WTC11 (cell line): Measurements from ENCODE around the gene SETD1A. TPM values are rescaled to one million over a fixed set of nuclear protein-coding genes. Genes with fewer than 3 reads are reported as not detected.

Experiments
- ATAC-seq: fragments of 200-7000 bp; cut with Tn5 transposase; 2 replicates; pipeline ENCODE4 v1.10.0; 2021; ENCODE audit warnings: mild to moderate bottlenecking, moderate library complexity
- CTCF ChIA-PET: fragments of 300-600 bp; sonication (Branson Sonifier 250); formaldehyde crosslinking; loops from one replicate; lab custom pipeline; 2021; ENCODE audit warnings: antibody characterized with exemption; lab: Charles Lee
- POLR2A ChIA-PET: fragments of 350-600 bp; sonication (Branson Sonifier 250); formaldehyde crosslinking; loops from one replicate; lab custom pipeline; 2021; ENCODE audit warnings: antibody characterized with exemption; lab: Charles Lee
- DNase-seq: peaks from one replicate; pipeline ENCODE4 v3.0.0; 2021; ENCODE audit warnings: low spot score
- H3K27ac Mint-ChIP-seq: 2 replicates; pipeline ENCODE4 v1.8.0; 2021; ENCODE audit warnings: mixed read lengths
- H3K27me3 Mint-ChIP-seq: 2 replicates; pipeline ENCODE4 v1.8.0; 2021; ENCODE audit warnings: low read depth, mild to moderate bottlenecking, moderate library complexity, mixed read lengths
- H3K36me3 Mint-ChIP-seq: 2 replicates; pipeline ENCODE4 v1.8.0; 2021; ENCODE audit warnings: mixed read lengths
- H3K4me1 Mint-ChIP-seq: 2 replicates; pipeline ENCODE4 v1.8.0; 2022; ENCODE audit warnings: mixed read lengths
- H3K4me3 Mint-ChIP-seq: 2 replicates; pipeline ENCODE4 v1.8.0; 2021; ENCODE audit warnings: mild to moderate bottlenecking, moderate library complexity, mixed read lengths
- H3K9me3 Mint-ChIP-seq: 2 replicates; pipeline ENCODE4 v1.8.0; 2021; ENCODE audit warnings: mixed read lengths
- AR ChIP-seq: fragments of 250-450 bp; sonication (Bioruptor Pico); IDR thresholded peaks from 2 replicates; pipeline ENCODE4 v1.9.0; 2021; ENCODE audit warnings: mild to moderate bottlenecking
- E2F5 ChIP-seq: sonication (generic); formaldehyde crosslinking; IDR thresholded peaks from 2 replicates; pipeline ENCODE4 v1.8.1; 2022; ENCODE audit warnings: mild to moderate bottlenecking, moderate library complexity, missing genetic modification reagents
- FOXJ3 ChIP-seq: sonication (generic); formaldehyde crosslinking; IDR thresholded peaks from 2 replicates; pipeline ENCODE4 v1.9.0; 2021; ENCODE audit warnings: missing genetic modification reagents, mild to moderate bottlenecking, borderline replicate concordance
- IRF2 ChIP-seq: sonication (generic); formaldehyde crosslinking; IDR thresholded peaks from 2 replicates; pipeline ENCODE4 v1.8.0; 2022; ENCODE audit warnings: low read depth, missing genetic modification reagents, borderline replicate concordance
- JUN ChIP-seq: sonication (generic); formaldehyde crosslinking; IDR thresholded peaks from 2 replicates; pipeline ENCODE4 v1.8.0; 2023; ENCODE audit warnings: mild to moderate bottlenecking, missing genetic modification reagents
- KAT7 ChIP-seq: sonication (generic); formaldehyde crosslinking; IDR thresholded peaks from 2 replicates; pipeline ENCODE4 v1.8.1; 2023; ENCODE audit warnings: missing genetic modification reagents, mild to moderate bottlenecking, borderline replicate concordance
- NR3C1 ChIP-seq: sonication (generic); formaldehyde crosslinking; conservative IDR thresholded peaks from 2 replicates; pipeline ENCODE4 v1.8.1; 2023; ENCODE audit warnings: low read depth, mild to moderate bottlenecking, missing genetic modification reagents
- PRDM15 ChIP-seq: sonication (generic); formaldehyde crosslinking; IDR thresholded peaks from 2 replicates; pipeline ENCODE4 v1.8.0; 2022; ENCODE audit warnings: missing genetic modification reagents
- SMAD3 ChIP-seq: sonication (generic); formaldehyde crosslinking; IDR thresholded peaks from 2 replicates; pipeline ENCODE4 v1.8.0; 2022; ENCODE audit warnings: missing genetic modification reagents, mild to moderate bottlenecking, borderline replicate concordance
- TCF7 ChIP-seq: sonication (generic); formaldehyde crosslinking; IDR thresholded peaks from 2 replicates; pipeline ENCODE4 v1.8.0; 2022; ENCODE audit warnings: mild to moderate bottlenecking, low read depth, missing genetic modification reagents, moderate library complexity
- ZNF121 ChIP-seq: sonication (generic); formaldehyde crosslinking; IDR thresholded peaks from 2 replicates; pipeline ENCODE4 v1.8.0; 2023; ENCODE audit warnings: missing genetic modification reagents
- ZNF396 ChIP-seq: fragments of 250-450 bp; sonication (Bioruptor Pico); IDR thresholded peaks from 2 replicates; pipeline ENCODE4 v1.8.0; 2021; ENCODE audit warnings: mild to moderate bottlenecking, moderate library complexity, borderline replicate concordance
- ZNF512 ChIP-seq: sonication (generic); formaldehyde crosslinking; IDR thresholded peaks from 2 replicates; pipeline ENCODE4 v1.8.1; 2022; ENCODE audit warnings: missing genetic modification reagents, borderline replicate concordance
- total RNA-seq: library from RNA; stranded (reverse); gene quantifications from 3 replicates; pipeline ENCODE4 v1.2.3, GENCODE V29; 2021

The SETD1A gene
- total RNA-seq, 1 experiment from 2014 or later = 31.1 TPM

- ATAC-seq = no peak
- H3K4me3 Mint-ChIP-seq = peak overlapping the region; percentile 78
- no peak for TF ChIP-seq ZNF512 (CRISPR knock-in tag)
- TF ChIP-seq NR3C1 = no peak
- no peak for TF ChIP-seq FOXJ3 (CRISPR knock-in tag)
- TF ChIP-seq JUN (CRISPR knock-in tag) = no peak
- TF ChIP-seq KAT7 (CRISPR knock-in tag) = peak; percentile 76; the same call in 1 of the 2 replicates
- no peak for TF ChIP-seq SMAD3 (CRISPR knock-in tag)
- TF ChIP-seq ZNF396 = no peak
- TF ChIP-seq IRF2 (CRISPR knock-in tag) = no peak
- no peak for TF ChIP-seq PRDM15 (CRISPR knock-in tag)
- TF ChIP-seq E2F5 (CRISPR knock-in tag) = 0 out of 2 replicates have a peak, but pooled peaks have one; percentile 38
- no peak for TF ChIP-seq TCF7 (CRISPR knock-in tag)
- no peak for TF ChIP-seq AR
- 0 out of 2 replicates have a peak, but pooled peaks have one; percentile 46 for TF ChIP-seq ZNF121
- TF ChIP-seq, all 79 proteins: peak for 3
- POLR2A ChIA-PET = interaction anchor here (0.7 to 1.1 kb wide), 4 partner anchors 18 to 146 kb away, joined by 3 read pairs; partner anchors contain the start of gene CTF1
- Mint-ChIP-seq H3K27ac (no peak overlapping the region), H3K36me3 (peaks cover 10% of the 10 kb centered on the region; the same call in 1 of the 2 replicates), H3K4me1 (peaks cover 20% of the 10 kb centered on the region), H3K27me3 (no peaks in the 10 kb centered on the region; the same call in 1 of the 2 replicates), H3K9me3 (no peaks in the 10 kb centered on the region)
- CTCF ChIA-PET = interaction anchor here (0.6 to 6.5 kb wide), 10 partner anchors 11 to 786 kb away, joined by 3 to 79 read pairs (median 4); partner anchors contain the start of genes HSD3B7 and ZNF629
- peak; percentile 48 for DNase-seq
Observed at GRCh38 chr16:30924076-30924912, 33.3 kb upstream of the SETD1A start.
